Left cardiac atrium (tissue), 4 donors: Measurements from ENCODE around the gene ANKK1. TPM values are rescaled to one million over a fixed set of nuclear protein-coding genes. Genes with fewer than 3 reads are reported as not detected.

Experiments
- ATAC-seq, 2 donors: fragments of 200-7000 bp; cut with Tn5 transposase; one replicate each; pipeline ENCODE4 v1.9.1; 2020; ENCODE audit warnings: mild to moderate bottlenecking in 2 of 2, moderate library complexity in 2 of 2
- DNase-seq: peaks from one replicate; pipeline ENCODE4 v3.0.0-alpha.2; 2020
- intact Hi-C, 2 donors: fragments of 100-400 bp; cut with DNase I; formaldehyde crosslinking; loops; one replicate each; pipeline versions ENCODE4 v1.14.1 to v1.15.1; 2022 to 2023
- total RNA-seq, 2 donors: library from RNA; stranded (reverse); fragmentation: NEBNext Ultra II Directional; extraction: Animal tissue kit (Norgen Biotek cat#: 25700); gene quantifications; one replicate each; pipeline ENCODE4 v1.2.1, GENCODE V29; 2021
- donor health status: DM: no; HTN: yes; CAD: no.
- donor health status: DM: no; HTN: yes; CAD: no; lungs with severe emphysema.
- donor health status: DM: yes; HTN: yes; CAD: no.
- donor health status: Dilated cardiomyopathy.

Gene ANKK1
- total RNA-seq, 2 donors from 2014 or later: 0.10 TPM; not detected in 1

DNA sequence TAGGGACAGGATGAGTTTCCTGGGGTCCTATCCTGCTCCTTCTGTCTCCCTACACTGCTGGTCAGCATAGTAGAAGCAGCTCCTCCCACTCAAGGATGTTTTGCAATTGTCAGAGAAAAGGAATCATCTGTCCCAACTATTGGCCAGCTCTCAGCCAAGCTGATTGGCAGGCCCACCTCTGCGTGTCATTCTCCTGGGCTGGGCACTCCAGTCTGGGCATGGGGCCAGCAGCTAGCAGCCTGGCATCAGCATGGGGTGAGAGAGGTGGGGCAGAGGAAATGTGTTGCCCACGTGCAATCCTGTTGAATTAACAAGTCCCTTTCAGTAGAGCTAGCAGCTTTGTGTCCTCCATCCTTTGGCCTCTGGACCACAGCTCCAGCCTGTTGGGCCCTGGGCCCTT lies 14.1 kb downstream of the ANKK1 start:
- intact Hi-C loops: no loop called here
- peak; percentile 78 for DNase-seq
- ATAC-seq: peak; percentile 96 to 98

DNA sequence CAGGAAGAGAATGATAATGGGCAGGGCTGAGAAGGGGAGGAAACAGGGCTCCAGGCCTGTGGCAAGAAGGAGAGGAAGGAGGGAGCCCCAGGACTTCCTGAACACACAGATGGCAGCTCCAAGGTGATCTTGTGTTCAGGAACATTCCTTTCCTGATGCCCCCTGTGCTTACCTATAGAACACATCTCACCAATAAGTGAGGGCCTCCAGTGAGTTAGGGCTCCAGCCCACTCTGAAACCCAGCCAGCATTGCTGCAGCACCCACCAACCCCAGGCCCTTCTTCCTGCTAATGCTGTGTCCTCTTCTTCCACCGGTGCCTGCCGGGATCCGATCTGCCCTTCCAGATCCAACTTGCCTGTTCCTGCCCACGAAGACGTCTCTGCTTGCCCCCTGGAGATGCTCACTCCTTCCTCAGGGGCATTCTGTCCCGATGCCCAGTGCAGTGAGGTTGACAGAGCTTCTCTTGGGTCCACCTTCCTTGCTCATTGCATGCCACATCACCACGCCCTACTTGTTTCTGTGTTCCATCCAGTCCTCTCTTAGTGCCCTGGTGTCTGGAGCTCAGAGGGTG lies 17.4 kb downstream of the ANKK1 start:
- intact Hi-C loops: no loop called here
- ATAC-seq: no peak
- DNase-seq: no peak

DNA sequence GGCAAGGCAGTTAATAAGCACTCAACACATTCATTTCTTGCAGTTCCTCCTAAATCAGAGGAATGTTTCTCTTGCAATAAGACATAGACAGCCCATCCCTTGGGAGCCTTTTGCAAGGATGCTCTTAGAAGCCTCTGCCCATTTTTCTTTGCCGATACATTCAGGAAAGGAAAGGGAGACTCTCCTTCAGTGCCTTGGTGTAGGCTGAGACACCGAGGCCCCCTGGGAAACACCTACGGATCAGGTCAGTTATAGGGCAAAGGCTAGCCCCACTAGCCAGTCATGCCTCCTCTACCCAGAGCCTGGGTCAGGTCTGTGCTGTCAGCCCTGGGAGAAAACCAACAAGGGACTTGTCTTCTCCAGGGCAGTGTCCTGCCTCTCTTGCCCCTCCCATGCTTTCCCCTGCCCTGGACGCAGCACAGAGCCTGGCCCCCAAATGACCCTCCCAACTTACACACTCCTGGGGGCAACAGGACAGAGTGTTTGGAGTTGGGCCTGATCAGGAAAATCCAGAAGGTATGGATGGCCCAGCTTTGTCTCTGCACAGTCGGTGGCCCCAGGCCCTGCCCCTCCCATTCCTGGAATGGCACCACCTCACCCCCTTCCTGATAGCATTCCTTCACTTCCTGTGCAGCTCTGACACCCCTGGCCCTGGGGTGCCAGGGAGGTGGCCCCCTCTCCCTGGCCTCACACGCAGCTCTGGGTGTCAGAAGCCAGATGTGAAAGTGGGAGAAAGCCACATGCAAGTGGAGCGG lies 18.3 kb downstream of the ANKK1 start:
- DNase-seq (no peak), ATAC-seq (no peak)
- intact Hi-C loops: no loop called here

DNA sequence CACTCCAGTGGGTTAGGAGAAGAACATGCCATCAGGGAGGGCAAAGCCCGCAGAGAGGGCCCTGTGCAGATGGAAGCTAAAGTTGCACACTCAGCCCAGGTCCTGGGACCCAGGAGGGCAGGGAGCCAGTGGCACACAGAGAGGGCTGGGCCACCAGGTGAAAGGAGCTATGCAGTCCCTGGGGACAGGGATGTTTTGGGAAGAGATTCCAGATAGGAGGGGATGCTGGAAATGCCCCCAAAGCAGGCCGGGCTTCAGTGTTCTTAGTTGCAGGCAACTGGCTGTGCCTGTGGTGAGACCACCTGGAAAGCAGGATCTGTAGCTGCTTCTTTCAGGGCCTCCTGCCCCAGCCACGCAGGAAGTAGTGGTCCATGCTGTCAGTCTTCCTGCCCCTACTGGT lies 19.6 kb downstream of the ANKK1 start:
- no peak for DNase-seq

DNA sequence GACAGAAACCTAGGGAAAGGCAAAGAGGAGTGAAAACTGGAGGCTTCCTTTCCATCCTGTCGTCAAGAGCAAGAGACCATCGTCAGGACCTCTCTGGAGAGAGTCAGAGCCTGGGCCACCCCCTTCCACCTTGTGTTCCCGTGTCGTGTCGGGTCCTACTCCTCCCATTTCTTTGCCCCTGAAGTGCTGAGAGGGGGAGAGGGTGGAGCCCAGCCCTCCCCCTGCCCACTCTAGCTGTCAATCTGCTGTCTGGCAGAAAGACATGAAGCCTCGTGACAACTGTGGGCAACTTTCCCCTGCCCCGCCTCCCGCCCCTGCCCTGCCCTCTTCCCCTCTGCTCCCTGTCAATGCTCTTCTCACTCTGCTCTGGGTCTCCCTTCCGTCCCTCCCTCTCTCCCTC lies 20.6 kb downstream of the ANKK1 start:
- intact Hi-C loops: no loop called here
- DNase-seq: no peak

More for the DNA sequence above, 19.6 kb downstream of the ANKK1 start:
- ATAC-seq: no peak
- intact Hi-C loops: no loop called here

DNA sequence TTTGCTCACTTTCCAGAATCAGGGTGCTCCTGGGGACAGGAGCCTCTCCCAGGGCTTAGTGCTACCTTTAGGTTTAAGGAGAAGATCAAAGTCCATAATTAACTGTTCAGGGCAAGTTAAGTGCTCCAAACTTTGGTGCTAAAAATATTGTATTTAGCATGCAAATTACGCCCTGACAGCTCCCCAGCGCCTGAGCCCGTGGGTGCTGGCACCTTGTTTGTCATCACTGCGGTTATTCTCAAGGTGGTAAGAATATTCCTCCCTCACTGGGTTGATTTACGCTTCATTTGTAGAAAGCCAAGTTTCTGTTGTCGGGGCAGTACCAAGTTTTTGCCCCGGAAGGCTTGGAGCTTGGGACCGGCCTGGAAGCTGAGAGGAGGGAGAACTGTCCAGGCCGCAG lies 21.3 kb downstream of the ANKK1 start:
- ATAC-seq (no peak), DNase-seq (no peak)
- intact Hi-C loops: no loop called here

More for the DNA sequence above, 20.6 kb downstream of the ANKK1 start:
- no peak for ATAC-seq

DNA sequence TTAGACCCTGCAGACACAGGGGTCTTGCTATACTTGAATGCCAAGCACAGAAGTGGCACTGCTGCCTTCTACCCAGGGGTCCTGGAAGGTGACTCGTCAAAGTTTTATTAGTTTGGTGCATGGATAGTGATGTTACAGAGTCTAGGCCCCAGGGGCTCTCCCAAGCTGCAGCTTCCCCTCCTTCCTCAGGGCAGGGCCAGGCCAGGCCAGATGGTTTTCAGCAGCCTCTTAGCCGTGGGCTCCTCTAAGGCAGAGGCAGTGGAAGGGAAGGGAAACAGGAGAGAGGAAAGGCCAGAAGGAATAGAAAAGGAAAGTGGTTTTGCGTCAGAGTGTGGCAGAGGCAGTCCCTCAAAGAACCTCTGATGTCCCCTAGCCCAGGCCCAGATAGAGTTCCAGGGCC lies 21.9 kb downstream of the ANKK1 start:
- ATAC-seq (no peak), DNase-seq (no peak)
- intact Hi-C loops: no loop called here

DNA sequence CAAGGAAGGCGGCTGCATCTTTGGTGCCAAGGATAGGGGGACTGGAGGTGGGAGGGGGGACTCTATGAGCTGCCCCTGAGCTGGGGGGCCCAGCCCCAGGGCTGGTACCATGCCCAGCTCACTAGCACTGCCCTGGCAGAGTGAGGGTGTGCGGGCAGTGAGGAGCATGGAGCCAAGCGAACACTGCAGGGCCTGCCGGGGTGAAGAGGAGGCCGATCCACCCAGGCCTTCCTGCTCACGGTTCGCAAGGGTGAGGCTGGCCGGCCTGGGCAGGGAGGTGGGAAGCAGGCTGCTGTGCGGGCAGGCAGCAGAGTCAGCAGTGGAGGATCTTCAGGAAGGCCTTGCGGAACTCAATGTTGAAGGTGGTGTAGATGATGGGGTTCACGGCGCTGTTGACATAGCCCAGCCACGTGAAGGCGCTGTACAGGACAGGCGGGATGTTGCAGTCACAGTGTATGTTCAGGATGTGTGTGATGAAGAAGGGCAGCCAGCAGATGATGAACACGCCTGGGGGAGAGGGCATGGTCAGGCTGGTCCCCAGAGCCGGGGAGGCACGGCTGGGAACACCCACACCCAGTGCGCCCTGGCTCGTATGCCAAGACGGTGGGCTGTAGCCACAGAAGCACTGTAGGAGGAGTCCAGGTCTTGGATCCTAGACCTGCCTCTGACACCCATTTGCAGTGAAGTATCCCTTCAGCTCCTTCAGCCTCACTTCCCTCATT lies 23.0 kb downstream of the ANKK1 start:
- DNase-seq: no peak
- no peak for ATAC-seq
- intact Hi-C loops: no loop called here

DNA sequence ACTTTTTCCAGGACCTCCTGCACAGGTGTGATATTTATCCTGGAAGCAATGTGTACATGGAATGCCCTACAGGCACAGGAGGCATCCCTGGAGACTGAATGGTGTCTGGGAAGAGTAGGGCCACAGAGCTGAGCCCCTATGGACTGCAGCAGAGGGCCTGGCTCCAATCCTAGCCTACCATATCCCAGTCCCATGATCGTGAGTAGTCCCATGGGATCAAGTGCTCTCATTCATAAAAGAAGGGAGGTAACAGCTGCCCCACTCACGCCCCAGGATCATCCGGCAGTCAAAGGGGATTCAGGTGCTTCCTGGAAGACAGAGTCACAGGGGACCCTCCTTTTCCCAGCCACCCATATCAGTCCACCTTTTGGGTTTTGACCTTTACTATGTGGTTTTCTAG lies 24.0 kb downstream of the ANKK1 start:
- ATAC-seq (no peak), DNase-seq (no peak)
- intact Hi-C loops: no loop called here

DNA sequence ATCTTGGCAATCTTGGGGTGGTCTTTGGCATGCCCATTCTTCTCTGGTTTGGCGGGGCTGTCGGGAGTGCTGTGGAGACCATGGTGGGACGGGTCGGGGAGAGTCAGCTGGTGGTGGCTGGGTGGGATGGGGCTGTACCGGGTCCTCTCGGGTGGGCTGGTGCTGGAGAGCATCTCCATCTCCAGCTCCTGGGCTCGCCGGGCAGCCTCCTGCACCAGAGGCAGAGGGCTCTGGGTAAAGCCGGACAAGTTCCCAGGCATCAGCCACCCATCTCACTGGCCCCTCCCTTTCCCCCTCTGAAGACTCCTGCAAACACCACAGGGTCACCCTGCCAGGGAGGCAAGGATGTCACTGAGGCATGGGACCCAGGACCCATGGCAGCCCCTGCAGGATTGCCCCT lies 25.1 kb downstream of the ANKK1 start:
- DNase-seq (no peak), ATAC-seq (no peak)
- intact Hi-C loops: no loop called here

DNA sequence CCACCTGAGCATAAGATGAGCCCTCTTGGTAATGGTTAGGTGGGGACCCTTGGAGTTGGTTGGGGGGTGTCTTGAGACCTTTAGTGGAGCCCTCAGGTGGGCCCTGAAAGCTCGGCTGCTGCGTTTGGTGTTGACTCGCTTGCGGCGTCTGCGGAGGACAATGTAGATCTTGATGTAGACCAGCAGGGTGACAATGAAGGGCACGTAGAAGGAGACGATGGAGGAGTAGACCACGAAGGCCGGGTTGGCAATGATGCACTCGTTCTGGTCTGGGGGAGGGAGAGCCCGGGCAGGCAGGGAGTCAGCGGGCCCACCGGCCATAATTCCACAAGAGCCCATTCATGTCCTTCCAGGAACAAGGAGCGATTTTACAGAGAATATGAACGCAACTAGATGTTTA lies 27.8 kb downstream of the ANKK1 start:
- DNase-seq (no peak), ATAC-seq (no peak)
- intact Hi-C loops: no loop called here

DNA sequence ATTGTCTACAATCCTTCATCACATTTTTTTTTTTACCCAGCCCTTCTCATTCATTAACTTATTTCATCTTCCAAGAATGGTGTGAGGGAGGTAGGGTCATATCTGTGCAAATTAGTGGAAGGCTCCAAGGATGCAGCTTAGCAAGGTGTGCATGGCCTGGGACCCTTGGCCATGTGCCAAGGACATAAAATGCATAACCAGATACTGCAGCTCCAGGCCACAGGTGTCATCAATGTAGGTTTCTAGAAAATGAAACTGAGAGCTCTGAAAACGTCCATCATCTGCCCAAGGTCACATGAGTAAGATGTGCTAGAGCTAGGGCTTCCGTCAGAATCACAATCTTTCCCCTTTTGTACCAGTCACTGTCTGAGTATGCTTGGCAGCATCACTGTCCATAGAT lies 29.8 kb downstream of the ANKK1 start:
- ATAC-seq: no peak
- no peak for DNase-seq
- intact Hi-C loops: no loop called here

DNA sequence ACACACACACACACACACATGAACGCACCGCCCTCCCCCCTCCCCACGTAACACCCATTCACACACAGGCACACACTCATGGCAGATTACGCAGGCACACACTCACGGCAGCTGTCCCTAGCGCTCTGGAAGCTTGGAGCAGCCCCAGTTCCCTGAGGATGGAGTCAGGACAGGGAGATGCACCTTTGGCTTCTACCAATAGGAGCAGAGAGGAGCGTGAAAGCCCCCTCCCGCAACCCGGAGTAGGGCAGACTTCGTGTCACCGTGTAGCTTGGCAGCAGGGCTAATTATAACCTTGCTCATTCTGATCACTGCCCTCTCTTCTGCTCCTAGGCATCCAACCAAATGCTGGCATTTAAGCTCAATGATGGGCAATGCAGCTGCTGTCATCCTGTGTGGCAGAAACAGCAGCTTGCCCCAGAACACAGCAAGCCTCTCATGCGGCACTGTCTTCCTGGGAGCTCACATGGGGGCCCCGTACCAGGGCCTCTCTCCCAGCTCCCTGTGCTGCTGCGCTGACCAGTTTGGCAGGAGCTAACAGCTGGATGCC lies 31.9 kb downstream of the ANKK1 start:
- intact Hi-C loops: no loop called here
- no peak for ATAC-seq
- no peak for DNase-seq

DNA sequence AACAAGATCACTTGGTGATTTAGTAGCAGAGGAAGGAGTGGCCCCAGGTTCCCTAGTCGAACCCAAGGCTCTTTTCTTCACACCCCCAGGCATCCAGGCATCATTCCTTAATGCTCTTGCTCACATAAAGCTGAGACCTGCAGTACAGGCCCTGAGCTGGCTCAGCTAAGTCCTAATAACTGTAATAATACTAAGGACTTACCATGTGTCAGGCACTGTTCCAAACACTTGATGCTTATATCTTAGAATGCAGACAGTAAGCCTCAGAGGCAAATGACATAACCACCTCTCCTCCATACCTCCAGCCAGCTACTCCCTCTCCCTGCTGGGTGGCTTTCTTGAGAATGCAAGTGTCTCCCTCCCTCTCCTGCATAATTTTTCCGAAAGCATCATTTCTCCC lies 33.2 kb downstream of the ANKK1 start:
- intact Hi-C loops: no loop called here
- ATAC-seq (no peak), DNase-seq (no peak)

DNA sequence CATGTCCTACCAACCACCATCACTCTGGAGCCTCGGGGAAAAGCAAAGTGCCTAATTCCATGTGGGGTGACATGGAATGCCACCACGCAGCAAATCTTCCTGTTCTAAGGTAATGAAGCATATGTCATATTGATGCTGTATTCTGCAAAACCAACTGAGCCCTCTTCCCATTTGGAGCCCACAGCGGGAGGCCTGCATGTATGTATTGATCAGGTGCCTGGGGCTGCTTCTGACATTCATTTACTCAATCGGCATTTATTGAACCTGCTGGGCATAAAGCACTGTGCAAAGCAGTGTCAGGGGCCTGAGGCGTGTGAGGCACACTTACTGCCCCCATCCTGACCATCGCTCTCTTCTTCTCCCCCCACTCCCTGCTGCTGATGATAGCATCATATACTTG lies 39.1 kb downstream of the ANKK1 start:
- intact Hi-C loops: no loop called here
- ATAC-seq (no peak), DNase-seq (no peak)

DNA sequence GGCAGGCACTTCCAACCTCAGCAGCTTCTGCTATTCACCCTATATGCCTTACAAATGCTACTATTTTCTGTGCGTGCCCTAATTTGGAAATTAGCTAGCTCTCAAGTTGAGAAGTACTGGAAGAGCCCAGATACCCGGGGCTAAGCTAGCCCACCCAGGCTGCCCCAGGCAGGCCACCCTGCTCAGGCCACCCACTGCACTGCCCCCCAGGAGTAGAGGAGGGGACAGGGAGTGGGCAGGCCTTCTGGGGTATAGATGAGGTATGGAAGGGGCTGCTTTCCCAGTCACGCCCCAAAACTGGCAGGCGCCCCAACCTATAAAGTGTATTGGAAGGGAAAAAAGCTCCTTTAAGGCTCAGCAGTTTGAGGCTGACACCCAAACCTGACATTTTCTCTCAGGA lies 44.2 kb downstream of the ANKK1 start:
- intact Hi-C loops: no loop called here
- ATAC-seq (no peak), DNase-seq (no peak)

DNA sequence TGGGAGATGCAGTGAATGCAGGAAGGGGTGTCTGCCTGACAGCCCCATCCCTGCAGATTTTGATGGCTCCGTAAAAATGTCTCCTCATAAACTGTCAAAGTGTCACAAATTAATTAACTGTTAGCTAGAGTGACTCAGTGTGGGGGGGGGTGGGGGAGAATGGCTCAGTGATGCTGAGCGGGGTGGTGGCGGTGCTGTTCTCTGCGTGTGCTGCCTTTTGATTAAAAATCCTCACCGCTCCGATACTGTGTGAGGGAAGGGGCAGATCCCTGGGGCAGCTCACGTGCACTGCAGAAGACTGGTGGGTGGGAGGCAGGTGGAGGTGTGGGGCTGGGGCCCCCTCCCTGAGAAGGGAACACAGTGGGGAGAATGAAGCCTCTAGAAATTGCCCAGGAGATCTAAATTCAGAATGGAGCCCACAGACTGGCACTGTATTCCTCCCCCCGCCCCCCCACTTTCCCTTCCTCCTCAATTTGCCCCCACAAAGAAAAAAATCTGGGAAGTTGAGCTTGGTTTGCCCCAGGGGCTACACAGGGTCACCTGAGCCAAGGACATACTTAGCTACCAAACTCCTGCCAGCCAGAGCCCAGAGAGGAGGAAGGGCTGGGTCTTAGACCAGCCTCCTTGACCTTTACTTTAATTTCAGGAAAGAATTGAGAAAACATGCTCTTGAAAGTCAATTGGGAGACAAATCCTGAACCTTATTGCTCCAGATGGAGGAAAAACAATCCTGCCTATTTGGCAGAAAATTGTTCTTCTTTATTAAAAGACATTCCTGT lies 47.8 kb downstream of the ANKK1 start:
- intact Hi-C loops: no loop called here
- DNase-seq: no peak
- no peak for ATAC-seq

DNA sequence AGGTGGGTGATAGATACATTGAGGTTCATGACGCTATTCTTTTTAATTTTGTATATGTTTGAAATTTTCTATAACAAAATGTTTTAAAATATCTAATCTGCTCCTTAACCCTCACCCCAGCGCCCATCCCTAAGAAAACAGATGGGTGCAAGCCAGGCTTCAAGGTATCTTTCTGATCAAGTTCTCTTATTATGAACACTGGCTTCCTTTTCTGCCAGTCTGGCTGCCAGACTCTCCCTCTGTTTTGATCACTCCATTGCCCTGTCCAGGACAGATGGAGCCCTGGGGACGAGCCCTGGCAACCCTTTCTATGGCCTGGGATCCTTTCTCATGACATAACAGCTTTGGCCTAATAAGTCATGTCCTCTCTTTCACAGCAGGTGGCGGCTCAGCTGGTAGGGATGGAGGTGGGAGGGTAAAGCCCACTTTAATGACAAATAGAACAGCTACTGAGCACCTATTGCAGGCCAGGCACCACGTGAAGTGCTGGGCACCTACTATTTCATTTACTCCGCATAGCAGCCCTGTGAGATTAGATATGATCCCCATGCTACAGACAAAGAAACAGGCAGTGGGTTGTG lies 49.2 kb downstream of the ANKK1 start:
- intact Hi-C loops: no loop called here
- no peak for ATAC-seq
- no peak for DNase-seq

DNA sequence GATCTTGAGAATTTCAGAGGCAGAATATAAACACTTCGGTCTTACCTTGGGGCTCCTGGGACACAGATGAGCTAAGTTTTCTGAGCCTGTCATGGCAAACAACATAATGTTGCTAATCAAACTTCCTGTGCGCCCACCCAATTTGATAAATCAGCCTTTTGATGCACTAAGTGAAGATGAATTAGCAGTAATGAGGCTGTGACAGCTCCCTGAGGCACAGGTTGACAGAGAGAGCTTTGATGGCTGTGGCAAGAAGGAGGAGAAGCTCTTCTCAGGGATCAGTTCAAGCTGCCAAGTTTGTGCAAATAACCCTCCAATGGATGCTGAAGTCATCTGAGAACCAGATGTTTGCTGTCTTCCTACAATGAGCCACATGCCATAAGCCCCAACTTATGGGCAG lies 53.2 kb downstream of the ANKK1 start:
- intact Hi-C loops: no loop called here
- ATAC-seq: no peak
- no peak for DNase-seq
